Heart right ventricle (tissue), 16 donors: ENCODE results near the gene SH2B2. TPM values are rescaled to one million over a fixed set of nuclear protein-coding genes. Genes with fewer than 3 reads are reported as not detected.

Source experiments
- ATAC-seq, 8 donors: fragments of 200-7000 bp; cut with Tn5 transposase; one replicate each; pipeline ENCODE4 v1.9.1; 2020; ENCODE audit warnings: mild to moderate bottlenecking in 8 of 8, moderate library complexity in 8 of 8, moderate number of reproducible peaks in 1 of 8
- DNase-seq, 2 donors: peaks; one replicate each; pipeline ENCODE4 v3.0.0-alpha.2; 2020
- H3K27ac ChIP-seq, 10 donors: fragments of 200-600 bp; sonication (generic) in 2 of 10; one replicate each; pipeline versions ENCODE4 v1.5.0 to v1.8.0; 2020 to 2022; ENCODE audit warnings: mild to moderate bottlenecking in 3 of 10
- H3K27me3 ChIP-seq, 7 donors: fragments of 200-600 bp; one replicate each; pipeline ENCODE4 v1.8.0; 2021 to 2022; ENCODE audit warnings: mild to moderate bottlenecking in 2 of 7
- H3K36me3 ChIP-seq, 9 donors: fragments of 200-600 bp; sonication (generic) in 1 of 9; one replicate each; pipeline versions ENCODE4 v1.5.0 to v1.8.0; 2020 to 2022; ENCODE audit warnings: mild to moderate bottlenecking in 2 of 9
- H3K4me1 ChIP-seq, 9 donors: fragments of 200-600 bp; sonication (generic) in 1 of 9; one replicate each; pipeline versions ENCODE4 v1.5.0 to v1.8.0; 2020 to 2022; ENCODE audit warnings: mild to moderate bottlenecking in 4 of 9
- H3K4me3 ChIP-seq, 10 donors: fragments of 200-600 bp; sonication (generic) in 2 of 10; one replicate each; pipeline versions ENCODE4 v1.5.0 to v1.8.0; 2020 to 2022; ENCODE audit warnings: mild to moderate bottlenecking in 7 of 10, moderate library complexity in 2 of 10
- H3K9me3 ChIP-seq, 11 donors: fragments of 200-600 bp in 10 of 11; sonication (generic) in 2 of 11; one replicate each; pipeline versions ENCODE4 v1.5.0 to v1.8.0; 2013 to 2022; ENCODE audit warnings: mild to moderate bottlenecking in 2 of 11, control low read depth in 1 of 11, moderate library complexity in 1 of 11
- WGBS, 2 donors: extraction: QIAGEN DNeasy Blood & Tissue Kit; methylation state at CpG; one replicate each; pipeline ENCODE4 v1.1.7; 2013; ENCODE audit warnings: inconsistent platforms in 1 of 2; 5-methylcytosine and 5-hydroxymethylcytosine counted together
- intact Hi-C, 10 donors: fragments of 100-400 bp; cut with DNase I; formaldehyde crosslinking; loops; one replicate each; pipeline versions ENCODE4 v1.11.1 to v1.14.2; 2022
- polyA plus RNA-seq, 2 donors: library from polyadenylated mRNA; stranded (reverse); fragments of 200-250 nt; gene quantifications; one replicate each; pipeline ENCODE4 v1.2.3, GENCODE V29; 2013
- total RNA-seq, 10 donors: library from RNA; stranded (reverse); fragmentation: NEBNext Ultra II Directional in 3 of 10; extraction: Animal tissue kit (Norgen Biotek cat#: 25700) in 3 of 10; gene quantifications; one replicate each; pipeline versions ENCODE4 v1.2.1 to v1.2.4, GENCODE V29; 2021 to 2023
- TF ChIP-seq, protein P1 (sequence below), 9 donors: fragments of 200-600 bp; sonication (generic) in 2 of 9; IDR thresholded peaks; one replicate each; pipeline versions ENCODE4 v1.5.0 to v1.8.0; 2021 to 2022; ENCODE audit warnings: antibody characterized with exemption in 9 of 9, mild to moderate bottlenecking in 5 of 9, moderate library complexity in 1 of 9
- donor health status: Arrhythmogenic right ventricular cardiomyopathy.
- donor health status: ischemic (EF 13 %, LVEDD 7.1; RV severe dilation, severe dysfunction).
- donor health status: healthy with polysubstance abuse.
- donor health status: DM: no; HTN: yes; CAD: no.
- donor health status: DM: no; HTN: no; CAD: no.
- donor health status: ischemic (EF 25% LVEDD 6.9; RV normal size, moderate dysfunction).
- donor health status: ischemic (EF 25% LVEDD 5.7; RV mildly dilated, moderate dysfunction).
- donor health status: healthy.
- donor health status: DM: yes; HTN: yes; CAD: no.
- donor health status: Ischemic cardiomyopathy.
- donor health status: ischemic (EF 35%, LVEDD 5.7; RV mildly dilated, moderate dysfunction).
- donor health status: nonischemic (EF 11% LVEDD 7.7; RV severe dilation, severe dysfunction).
- donor health status: DM: yes; HTN: yes; CAD: no.
- donor health status: PGD.
- donor health status: ischemic (EF 29% LVEDD 5.4; RV normal size, mild dysfunction).
- donor health status: nonischemic (EF 23%, LVEDD 6.1; RV moderate dilation, normal function).

SH2B2 gene
- total and polyA plus RNA-seq, 12 donors = 0.83 to 4.2 (median 1.2) TPM

DNA sequence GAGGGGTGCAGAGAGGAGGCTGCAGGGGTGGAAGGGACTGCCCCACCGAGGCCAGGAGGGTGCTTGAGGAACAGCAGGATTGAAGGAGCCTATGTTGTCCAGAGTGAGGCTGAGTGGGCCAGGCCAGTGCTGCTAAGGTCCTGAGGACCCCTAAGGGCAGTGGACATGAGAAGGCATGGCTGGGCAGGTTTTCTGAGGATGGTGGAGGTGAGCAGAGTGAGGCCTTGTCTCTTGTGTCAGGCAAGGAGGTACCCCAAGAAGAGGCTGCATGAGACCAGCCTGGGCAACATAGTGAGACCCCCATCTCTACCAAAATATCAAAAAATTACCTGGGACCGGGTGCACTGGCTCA is 5.2 kb downstream of the SH2B2 start:
- peaks cover 0 to 2% (median 0%) of the 10 kb centered on the region in 7 donors for H3K27me3 ChIP-seq
- WGBS, 2 donors = 80 to 83% methylated on average over 2 of the region's 2 CpGs
- no peak overlapping the region for H3K27ac ChIP-seq
- TF ChIP-seq, protein P1, sequence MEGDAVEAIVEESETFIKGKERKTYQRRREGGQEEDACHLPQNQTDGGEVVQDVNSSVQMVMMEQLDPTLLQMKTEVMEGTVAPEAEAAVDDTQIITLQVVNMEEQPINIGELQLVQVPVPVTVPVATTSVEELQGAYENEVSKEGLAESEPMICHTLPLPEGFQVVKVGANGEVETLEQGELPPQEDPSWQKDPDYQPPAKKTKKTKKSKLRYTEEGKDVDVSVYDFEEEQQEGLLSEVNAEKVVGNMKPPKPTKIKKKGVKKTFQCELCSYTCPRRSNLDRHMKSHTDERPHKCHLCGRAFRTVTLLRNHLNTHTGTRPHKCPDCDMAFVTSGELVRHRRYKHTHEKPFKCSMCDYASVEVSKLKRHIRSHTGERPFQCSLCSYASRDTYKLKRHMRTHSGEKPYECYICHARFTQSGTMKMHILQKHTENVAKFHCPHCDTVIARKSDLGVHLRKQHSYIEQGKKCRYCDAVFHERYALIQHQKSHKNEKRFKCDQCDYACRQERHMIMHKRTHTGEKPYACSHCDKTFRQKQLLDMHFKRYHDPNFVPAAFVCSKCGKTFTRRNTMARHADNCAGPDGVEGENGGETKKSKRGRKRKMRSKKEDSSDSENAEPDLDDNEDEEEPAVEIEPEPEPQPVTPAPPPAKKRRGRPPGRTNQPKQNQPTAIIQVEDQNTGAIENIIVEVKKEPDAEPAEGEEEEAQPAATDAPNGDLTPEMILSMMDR (IDR thresholded peaks at IDR 0.05) = no peak
- DNase-seq = no peak
- peaks cover 9 to 27% (median 15%) of the 10 kb centered on the region in 9 donors for H3K4me1 ChIP-seq
- H3K36me3 ChIP-seq = no peaks in the 10 kb centered on the region
- no peaks in the 10 kb centered on the region for H3K9me3 ChIP-seq
- no peak for ATAC-seq
- intact Hi-C loops = no loop called here
- no peak overlapping the region for H3K4me3 ChIP-seq

DNA sequence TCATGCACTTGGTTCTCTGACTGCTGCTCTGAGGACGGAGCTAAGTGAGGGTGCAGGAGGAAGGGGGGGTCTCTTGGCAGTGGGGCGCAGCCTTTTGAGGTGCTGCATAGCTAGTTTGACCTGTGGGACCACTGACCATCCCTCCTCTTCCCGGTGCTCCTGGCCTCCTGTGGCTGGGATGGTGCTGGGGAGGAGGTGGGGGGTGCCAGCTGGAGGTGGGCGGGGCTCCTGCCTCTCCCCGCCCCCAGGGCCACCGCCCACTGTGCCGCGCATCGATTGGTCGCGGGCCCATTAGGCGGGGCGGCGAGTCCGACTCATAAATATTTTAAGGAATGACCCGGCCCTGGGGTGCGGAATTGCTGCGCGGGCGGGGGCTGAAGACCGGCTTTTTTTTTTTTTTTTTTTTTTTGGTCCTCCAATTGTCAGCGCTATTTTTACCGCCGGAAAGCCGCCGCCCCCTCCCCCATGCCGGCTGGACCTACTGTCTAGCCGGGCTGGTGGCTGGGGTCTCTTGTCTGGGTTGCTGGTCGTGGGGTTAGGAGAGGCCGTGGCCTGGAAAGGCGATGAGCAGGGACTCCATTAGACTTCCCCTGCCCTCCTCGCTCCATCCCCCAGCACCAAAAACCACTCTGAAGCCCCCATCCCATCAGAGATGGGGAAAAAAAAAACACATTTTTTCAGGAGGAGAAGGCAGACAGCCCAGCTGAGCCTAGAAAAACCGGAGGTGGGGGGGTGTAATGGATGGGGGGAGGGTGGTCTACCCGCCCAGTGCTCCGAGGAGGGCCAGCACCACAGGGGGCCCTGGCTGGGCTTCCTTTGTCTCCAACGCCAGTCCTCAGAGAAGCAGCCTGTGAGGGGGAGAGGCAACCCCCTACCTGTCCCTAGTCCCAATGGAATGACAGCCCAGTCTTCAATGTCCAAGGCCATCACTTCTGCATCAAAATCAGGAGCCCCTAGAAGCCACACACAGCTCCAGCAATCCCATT is 6.4 kb downstream of the SH2B2 start:
- intact Hi-C loops = no loop called here
- no peaks in the 10 kb centered on the region for H3K9me3 ChIP-seq
- ATAC-seq = no peak
- WGBS, 2 donors = 25 to 30% methylated on average over 26 to 36 of the region's 36 CpGs
- H3K36me3 ChIP-seq = no peaks in the 10 kb centered on the region
- H3K4me3 ChIP-seq = no peak overlapping the region
- H3K27me3 ChIP-seq = peaks cover 0 to 2% (median 0%) of the 10 kb centered on the region in 7 donors
- no peak overlapping the region for H3K27ac ChIP-seq
- no peak for DNase-seq
- TF ChIP-seq, protein P1 (IDR thresholded peaks at IDR 0.05) = no peak
- peaks cover under 1 to 15% (median 4%) of the 10 kb centered on the region in 9 donors for H3K4me1 ChIP-seq

DNA sequence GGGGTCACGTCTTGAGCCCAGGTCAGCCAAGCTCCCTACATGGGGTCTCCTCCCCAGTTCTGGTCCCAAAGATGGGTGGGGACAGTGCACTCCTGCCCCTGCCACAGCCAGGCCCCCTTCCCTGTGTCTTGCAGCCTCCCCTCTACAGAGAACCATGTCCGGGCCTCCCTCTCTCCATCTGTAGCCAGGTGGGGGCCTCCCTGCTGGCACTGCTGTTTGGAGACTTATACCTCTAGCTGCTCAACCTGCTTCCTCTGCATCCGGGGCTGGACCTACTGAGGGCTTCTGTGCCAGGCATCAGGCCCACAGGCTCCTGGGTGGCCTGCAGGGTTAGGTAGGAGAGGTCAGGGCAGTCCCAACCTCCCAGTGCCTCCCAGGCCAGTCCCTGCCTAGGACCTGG is 7.9 kb downstream of the SH2B2 start:
- intact Hi-C loops = no loop called here
- Histone ChIP-seq H3K36me3 (no peaks in the 10 kb centered on the region), H3K27ac (no peak overlapping the region), H3K4me3 (no peak overlapping the region), H3K9me3 (no peaks in the 10 kb centered on the region), H3K27me3 (peaks cover 0 to 13% (median 6%) of the 10 kb centered on the region in 7 donors), H3K4me1 (peaks cover 0 to 10% (median 0%) of the 10 kb centered on the region in 9 donors)
- ATAC-seq (no peak), DNase-seq (no peak)
- WGBS, 2 donors = 91 to 92% methylated on average over 3 of the region's 3 CpGs
- TF ChIP-seq, protein P1 (IDR thresholded peaks at IDR 0.05) = no peak

DNA sequence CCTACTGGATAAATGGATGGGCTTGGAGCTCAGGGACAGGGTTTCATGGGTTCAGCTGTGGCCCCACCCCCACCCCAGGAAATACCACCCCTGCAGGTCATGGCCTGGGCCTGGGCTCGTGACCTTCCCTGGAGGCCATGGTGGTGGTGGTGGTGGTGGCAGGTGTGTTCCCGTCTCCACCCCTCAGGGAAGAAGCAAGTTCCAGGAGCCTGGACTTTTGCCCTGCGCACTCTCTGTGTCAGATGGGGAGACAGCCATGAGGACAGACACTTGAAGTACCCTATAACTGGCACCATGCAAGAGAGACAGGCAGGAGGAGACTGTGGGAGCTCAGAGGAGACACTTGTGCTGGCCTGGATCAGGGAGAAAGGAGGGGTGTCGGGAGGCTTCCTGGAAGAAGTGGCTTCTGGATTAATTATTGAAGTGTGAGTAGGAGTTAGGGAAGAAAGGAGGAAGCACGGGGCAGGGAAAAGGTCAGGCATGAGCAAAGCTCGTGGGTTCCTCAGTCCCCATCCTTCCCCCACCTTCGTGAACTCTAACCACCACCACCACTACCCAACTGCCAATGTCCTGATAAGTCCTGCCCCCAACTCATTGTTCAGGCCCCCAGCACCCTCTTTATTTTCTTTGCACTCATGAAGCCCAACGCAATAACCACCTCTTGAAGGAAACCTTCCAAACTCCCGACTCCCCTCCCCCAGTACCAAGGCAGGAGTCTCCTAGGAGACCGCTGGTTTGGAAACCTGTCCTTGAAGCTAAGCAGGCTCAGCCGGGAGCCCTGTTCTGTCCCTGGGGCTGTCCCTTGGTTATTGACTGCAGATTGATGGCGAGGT is 8.9 kb downstream of the SH2B2 start:
- DNase-seq = no peak
- TF ChIP-seq, protein P1 (IDR thresholded peaks at IDR 0.05) = no peak
- Histone ChIP-seq H3K27ac (no peak overlapping the region), H3K4me1 (peaks cover 0 to 10% (median 0%) of the 10 kb centered on the region in 9 donors), H3K36me3 (no peaks in the 10 kb centered on the region), H3K27me3 (peaks cover 4 to 23% (median 15%) of the 10 kb centered on the region in 7 donors), H3K4me3 (no peak overlapping the region), H3K9me3 (no peaks in the 10 kb centered on the region)
- ATAC-seq = no peak
- intact Hi-C loops = no loop called here
- WGBS, 2 donors = 72 to 81% methylated on average over 12 of the region's 12 CpGs
